GM10266 (cell line): ENCODE measurements around the gene SNX20.

Source experiments
- DNase-seq: peaks from one replicate; pipeline ENCODE4 v3.0.0; 2012; ENCODE audit errors: extremely low spot score
- CTCF ChIP-seq: IDR thresholded peaks from 2 replicates; pipeline ENCODE4 v1.5.1; 2012; ENCODE audit warnings: mild to moderate bottlenecking, low read depth; ENCODE audit not compliant: control insufficient read depth, insufficient read depth; ENCODE audit errors: missing control alignments

Gene SNX20

GRCh38 chr16:50688083-50688482, 7.0 kb upstream of the SNX20 start:
- no peak for TF ChIP-seq CTCF
- no peak for DNase-seq

GRCh38 chr16:50685462-50686063, 4.5 kb upstream of the SNX20 start:
- no peak for TF ChIP-seq CTCF
- no peak for DNase-seq

- TF ChIP-seq CTCF = no peak
Measured at GRCh38 chr16:50684823-50685461, 3.8 kb upstream of the SNX20 start.

GRCh38 chr16:50683689-50684374, 2.7 kb upstream of the SNX20 start:
- TF ChIP-seq CTCF = no peak
- peak; percentile 78 for DNase-seq

More at GRCh38 chr16:50684823-50685461, 3.8 kb upstream of the SNX20 start:
- no peak for DNase-seq

- no peak for DNase-seq
- TF ChIP-seq CTCF = no peak
Measured at GRCh38 chr16:50680556-50680893, 587 bp downstream of the SNX20 start.

- no peak for DNase-seq
- no peak for TF ChIP-seq CTCF
Measured at GRCh38 chr16:50679676-50680555, 1.2 kb downstream of the SNX20 start.
